Effector CD8-positive, alpha-beta T cell (primary cell): ENCODE measurements around the gene ZNF76.
"Not testable (repeated sequence)": the region's sequence is repeated elsewhere in the genome, so short reads cannot be mapped to it uniquely, and the experiment has no call there.

Experiments
- DNase-seq: peaks from one replicate; lab custom pipeline; 2025; lab: John Stamatoyannopoulos, UW

ZNF76 gene

DNA sequence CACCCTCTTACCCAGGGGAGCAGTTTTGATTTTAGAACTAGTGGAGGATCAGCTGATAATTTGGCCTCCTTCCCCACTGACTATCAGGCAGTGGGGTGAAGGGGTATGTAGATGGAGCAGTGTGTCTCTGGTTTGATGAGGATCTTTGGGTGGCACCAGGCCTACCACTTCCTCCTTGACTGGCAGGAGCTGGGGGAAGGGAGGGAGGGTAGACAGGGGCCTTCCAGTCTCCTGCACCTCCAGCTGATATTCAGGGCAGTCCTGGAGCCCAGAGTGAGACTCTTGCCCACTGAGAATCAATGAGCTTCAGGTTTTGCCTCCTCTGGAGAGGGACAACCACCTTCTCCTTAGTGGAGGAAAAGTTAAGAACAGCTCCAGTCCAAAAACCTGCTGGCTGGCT, 41.3 kb downstream of the ZNF76 start:
- DNase-seq, result no peak

DNA sequence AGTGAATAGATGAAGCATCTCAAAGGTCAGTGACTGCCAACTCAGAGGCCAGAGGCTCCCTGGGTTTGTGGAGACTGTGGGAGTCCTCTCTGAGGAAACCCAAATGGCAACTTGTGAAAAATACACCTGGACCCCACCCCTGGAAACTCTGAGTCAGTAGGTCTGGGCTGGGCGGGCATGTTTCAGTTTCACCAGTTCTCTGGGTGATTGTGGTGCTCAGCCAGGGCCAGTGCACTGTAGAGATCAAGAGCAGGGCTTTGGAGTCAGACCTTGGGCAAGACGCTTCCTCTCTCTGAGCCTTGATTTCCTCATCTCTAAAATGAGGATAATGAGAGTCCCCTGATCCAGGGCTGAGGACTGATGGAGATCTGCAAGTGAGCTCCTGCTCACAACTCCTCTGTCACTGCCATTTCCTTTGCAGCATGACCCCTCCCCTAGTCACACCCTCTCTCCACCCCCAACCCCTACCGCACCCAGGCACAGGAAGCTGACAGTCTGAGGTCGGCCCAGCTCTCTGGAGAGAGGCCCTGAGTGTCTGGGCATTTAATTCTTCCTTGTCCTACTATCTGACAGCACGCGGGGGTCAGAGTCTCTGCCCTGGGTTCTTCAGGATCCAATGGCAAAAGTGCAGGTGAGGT, 43.2 kb downstream of the ZNF76 start:
- DNase-seq, result peak; percentile 69

DNA sequence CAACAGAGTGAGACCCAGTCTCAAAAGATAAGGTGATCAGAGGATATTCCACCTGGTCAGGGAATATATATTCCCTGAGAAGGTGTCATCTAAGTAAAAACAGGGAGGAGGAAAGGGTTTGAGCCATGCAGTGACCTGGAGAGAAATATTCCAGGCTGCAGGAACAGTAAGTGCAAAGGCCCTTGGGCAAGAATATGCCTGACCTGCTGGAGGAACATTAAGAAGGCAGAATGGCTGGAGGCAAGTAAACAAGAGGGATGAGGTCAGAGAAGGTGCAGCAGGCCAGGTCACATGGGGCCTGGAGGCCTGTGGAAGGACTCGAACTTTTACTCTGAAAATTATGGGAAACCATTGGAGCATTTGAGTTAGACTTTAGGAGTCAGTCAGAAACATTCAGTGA, 44.8 kb downstream of the ZNF76 start:
- DNase-seq, result no peak

DNA sequence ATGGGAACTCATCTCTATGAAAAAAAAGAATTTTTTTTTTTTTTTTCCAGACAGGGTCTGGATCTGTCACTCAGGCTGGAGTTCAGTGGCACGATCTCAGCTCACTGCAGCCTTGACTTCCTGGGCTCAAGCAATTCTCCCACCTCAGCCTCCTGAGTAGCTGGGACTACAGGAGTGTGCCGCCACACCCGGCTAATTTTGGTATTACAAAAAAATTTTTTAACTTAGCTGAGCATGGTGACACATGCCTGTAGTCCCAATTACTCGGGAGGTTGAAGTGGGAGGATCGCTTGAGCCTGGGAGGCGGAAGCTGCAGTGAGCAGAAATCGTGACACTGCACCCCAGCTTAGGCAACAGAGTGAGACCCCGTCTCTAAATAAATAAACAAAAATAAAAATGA, 45.6 kb downstream of the ZNF76 start:
- no peak for DNase-seq

DNA sequence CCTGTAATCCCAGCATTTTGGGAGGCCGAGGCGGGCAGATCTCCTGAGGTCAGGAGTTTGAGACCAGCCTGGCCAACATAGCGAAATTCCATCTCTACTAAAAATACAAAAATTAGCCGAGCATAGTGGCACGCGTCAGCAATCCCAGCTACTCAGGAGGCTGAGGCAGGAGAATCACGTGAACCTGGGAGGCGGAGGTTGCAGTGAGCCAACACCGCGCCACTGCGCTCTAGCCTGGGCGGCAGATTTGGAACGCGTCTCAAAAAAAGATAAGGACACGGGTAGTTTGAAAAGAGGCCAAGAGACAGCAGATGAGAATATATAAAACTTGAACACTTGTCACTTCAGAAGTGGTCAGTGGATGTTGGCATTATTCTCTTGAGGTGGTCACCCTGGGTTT, 47.6 kb downstream of the ZNF76 start:
- not testable (repeated sequence) for DNase-seq

DNA sequence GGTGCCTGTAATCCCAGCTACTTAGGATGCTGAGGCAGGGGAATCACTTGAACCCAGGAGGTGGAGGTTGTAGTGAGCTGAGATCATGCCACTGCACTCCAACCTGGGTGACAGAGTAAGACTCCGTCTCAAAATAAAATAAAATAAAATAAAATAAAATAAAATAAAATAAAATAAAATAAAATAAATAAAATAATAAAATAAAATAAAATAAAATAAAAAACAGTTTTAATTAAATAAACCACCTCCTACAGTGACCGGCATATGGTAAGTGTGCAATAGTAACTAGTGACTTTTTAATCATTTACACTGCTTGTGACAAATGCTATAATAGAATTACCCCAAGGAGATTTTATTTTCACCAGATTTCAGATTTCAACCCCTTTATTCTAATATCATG, 49.0 kb downstream of the ZNF76 start:
- DNase-seq, result not testable (repeated sequence)

DNA sequence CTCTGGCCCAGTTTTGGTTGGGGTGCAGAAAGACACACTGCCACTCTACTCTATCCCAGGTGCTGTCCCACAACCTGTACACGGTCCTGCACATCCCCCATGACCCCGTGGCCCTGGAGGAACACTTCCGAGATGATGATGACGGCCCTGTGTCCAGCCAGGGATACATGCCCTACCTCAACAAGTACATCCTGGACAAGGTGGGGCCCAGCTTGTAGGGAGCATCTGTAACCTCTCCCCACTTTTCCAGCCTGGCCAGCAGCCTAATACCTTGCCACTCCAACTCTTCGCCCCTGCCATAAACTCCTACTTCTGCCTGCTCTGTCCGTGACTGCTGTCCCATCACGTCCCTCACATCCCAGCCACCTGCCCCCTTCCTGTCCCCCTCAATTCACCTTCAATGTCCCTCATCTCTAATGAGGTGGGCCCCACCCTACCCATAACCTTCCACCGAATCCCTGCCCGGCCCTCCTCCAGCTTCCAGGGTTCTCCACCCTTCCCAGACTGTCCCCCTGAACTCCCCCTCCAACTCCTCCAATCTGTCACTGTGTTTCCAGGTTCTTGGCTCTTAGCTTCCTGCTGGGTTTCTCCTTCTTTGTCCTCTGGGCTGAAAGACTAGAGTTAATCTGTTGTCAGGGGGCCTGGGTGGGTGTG, 50.2 kb downstream of the ZNF76 start:
- no peak for DNase-seq

DNA sequence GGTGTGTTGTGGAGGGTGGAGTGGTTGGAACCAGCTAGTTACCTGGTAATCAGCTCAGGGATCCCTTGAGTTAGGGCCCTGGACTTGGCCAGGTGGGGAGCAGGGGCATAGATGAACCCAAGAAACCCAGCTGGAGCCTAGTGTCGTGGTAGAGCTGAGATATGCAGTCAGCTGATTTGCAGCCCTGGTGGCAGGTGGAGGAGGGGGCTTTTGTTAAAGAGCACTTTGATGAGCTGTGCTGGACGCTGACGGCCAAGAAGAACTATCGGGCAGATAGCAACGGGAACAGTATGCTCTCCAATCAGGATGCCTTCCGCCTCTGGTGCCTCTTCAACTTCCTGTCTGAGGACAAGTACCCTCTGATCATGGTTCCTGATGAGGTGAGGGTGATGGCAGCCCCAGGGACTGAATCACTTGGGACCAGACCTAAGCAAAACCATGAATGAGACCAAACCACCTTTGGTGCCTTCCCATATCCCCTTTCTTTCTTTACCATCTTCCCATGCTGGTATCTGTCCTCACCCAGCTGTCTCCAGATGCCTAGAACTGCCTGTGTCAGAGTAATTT, 50.8 kb downstream of the ZNF76 start:
- no peak for DNase-seq

DNA sequence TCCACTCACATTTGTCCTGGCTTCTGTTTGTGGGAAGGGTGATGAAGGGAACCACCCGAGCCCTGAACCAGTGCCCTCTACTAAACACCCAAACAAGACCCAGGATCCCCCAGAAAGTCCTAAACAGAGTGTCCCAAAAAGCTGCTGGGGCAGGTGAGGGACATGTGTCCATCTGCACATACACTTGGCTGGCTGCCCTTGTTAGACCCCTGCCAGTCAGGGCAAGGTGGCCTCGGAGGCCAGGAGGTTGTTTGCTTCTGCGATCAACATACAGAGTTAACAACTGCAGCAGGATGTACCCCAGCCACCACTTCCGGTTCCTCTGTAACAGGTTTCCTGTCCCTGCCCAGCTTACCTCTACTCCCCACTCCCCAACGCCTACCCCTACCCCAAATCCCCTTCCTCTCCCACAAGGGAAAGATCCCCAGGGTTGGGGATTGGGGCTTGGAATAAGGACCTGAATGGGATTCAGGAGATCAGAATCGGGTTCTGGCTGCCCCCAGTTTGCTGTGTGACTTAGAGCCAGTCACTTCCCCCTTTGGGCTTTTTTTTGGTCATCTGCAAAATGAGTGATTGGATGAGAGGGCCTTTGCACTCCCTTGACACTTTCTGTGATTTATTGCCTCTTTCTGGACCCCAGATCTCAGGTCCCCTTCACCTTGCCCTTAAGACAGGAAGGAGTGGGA, 52.0 kb downstream of the ZNF76 start:
- DNase-seq, result no peak

DNA sequence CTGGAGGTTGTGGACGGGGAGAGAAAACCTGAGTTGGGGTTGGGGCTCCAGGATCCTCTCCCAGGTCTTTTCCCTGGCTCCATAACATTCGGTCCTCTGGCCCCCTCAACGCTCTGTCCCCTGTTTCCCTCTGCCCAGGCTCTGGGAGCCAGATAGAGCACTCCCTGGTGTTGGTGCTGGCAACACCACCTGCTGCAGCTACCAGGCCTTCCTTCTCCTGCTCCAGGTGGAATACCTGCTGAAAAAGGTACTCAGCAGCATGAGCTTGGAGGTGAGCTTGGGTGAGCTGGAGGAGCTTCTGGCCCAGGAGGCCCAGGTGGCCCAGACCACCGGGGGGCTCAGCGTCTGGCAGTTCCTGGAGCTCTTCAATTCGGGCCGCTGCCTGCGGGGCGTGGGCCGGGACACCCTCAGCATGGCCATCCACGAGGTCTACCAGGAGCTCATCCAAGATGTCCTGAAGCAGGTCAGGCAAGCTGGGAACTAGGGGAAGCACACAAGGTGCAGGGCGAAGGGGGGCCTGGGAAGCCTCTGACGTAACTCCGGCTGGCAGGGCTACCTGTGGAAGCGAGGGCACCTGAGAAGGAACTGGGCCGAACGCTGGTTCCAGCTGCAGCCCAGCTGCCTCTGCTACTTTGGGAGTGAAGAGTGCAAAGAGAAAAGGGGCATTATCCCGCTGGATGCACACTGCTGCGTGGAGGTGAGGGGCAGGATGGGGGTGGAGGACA, 52.7 kb downstream of the ZNF76 start:
- DNase-seq, result no peak

DNA sequence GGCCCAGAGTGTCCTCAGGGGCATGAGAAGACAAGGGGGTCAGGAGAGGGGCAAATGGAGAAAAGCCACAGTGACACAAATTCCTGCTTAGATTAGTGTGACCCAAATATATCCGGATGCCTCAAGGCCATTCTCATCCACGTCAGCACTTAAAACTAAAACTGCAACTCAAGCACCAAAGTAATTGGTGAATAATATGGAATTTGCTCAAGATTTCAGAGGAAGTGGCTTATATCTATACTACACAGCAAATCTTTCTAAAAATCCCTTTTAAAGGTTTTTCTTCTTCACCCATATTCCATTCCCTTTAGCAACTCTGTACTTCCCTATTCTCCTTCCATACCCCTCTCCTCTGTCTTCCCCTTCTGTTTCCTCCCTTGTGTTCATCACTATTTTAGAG, 53.3 kb downstream of the ZNF76 start:
- DNase-seq, result no peak

DNA sequence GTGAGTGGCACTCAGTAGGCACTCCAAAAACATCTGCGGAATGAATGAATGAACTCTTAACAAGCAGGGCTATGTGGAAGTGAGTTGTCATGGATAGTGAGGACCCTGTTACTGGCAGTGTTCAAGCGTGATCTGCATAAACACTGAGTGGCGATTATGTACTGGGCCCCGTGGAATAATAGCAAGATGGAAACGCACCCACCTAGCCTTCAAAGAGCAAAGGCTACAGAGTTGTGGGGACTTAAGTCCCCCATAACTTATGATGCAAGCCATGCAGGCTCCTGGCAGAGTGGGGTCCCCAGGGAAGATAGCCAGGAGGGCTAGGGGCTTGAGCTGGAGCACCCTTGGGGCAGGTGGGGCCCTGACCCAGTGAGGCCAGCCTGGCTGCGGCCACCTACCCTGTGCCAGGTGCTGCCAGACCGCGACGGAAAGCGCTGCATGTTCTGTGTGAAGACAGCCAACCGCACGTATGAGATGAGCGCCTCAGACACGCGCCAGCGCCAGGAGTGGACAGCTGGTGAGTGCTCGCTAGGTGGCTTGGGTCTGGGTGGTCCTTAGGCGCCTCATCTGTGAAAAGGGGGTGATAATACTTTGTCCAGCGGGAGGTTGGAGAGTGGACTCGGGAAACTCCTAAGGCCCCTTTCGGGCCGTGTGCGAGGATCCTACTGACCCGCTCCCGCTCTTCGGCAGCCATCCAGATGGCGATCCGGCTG, 58.1 kb downstream of the ZNF76 start:
- no peak for DNase-seq

DNA sequence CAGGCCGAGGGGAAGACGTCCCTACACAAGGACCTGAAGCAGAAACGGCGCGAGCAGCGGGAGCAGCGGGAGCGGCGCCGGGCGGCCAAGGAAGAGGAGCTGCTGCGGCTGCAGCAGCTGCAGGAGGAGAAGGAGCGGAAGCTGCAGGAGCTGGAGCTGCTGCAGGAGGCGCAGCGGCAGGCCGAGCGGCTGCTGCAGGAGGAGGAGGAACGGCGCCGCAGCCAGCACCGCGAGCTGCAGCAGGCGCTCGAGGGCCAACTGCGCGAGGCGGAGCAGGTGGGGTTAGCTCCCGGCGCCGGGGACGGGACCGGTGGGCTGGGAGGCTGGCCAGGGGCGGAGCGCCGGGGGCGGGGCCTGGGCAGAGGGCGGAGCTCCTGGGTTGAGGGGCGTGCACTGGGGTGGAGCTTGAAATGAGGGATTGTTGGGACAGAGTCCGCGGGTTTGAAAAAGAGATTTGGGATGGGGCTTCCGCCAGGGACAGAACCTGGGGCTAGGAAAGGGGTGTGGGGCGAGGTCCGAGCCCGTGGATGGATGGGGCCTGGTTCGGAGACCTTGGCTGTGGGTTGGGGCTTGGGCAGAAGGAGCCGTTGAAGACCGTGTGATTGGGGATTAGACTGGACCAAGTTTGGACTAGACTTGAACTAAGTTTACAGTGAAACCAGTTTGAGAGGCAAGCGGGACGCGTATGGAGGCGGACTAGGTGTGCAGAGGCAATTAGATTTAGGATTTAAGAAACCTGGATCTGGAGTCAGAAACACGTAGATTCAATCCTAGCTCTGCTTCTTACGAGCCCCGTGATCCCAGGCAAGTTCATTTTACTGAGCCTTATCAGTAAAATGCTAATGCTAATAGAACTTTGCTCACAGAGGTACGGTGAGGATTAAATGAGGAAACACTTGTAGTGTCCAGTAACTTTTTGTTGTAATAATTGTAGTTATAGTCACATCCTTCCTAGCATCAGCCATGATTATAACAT, 58.9 kb downstream of the ZNF76 start:
- no peak for DNase-seq

DNA sequence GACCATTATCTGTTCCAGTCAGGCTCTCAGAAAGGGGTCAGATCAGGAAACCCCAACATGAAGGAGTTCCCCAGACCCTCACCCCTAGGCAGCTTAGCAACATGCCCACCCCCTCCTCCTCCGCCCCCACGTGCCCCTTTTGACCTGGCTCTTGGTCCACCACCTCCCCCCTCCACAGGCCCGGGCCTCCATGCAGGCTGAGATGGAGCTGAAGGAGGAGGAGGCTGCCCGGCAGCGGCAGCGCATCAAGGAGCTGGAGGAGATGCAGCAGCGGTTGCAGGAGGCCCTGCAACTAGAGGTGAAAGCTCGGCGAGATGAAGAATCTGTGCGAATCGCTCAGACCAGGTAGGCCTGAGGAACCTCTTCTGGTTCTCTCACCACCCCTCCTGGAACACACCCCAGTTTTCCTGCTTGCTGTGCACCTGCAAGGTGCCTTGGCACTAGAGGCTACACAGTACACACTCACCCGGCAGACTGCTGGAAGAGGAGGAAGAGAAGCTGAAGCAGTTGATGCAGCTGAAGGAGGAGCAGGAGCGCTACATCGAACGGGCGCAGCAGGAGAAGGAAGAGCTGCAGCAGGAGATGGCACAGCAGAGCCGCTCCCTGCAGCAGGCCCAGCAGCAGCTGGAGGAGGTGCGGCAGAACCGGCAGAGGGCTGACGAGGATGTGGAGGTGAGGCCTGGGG, 60.0 kb downstream of the ZNF76 start:
- DNase-seq, result no peak

DNA sequence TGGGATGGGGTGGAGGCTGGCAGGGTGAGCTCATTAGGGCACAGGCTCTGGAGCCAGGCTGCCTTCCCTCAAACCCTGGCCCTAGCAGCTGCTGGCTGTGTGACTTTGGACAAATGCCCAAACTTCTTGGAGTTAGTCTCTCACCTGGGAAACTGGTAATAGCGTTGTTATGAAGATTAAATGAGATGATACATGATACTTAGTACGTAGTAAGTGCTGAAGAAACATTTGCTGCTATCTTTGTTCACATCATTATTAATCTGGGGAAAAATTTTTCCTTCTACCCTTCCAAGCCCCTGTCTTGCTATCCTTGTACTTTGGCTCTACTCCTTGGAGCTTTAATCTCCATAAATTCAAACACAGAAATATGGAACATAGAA, 60.5 kb downstream of the ZNF76 start:
- DNase-seq, result no peak

DNA sequence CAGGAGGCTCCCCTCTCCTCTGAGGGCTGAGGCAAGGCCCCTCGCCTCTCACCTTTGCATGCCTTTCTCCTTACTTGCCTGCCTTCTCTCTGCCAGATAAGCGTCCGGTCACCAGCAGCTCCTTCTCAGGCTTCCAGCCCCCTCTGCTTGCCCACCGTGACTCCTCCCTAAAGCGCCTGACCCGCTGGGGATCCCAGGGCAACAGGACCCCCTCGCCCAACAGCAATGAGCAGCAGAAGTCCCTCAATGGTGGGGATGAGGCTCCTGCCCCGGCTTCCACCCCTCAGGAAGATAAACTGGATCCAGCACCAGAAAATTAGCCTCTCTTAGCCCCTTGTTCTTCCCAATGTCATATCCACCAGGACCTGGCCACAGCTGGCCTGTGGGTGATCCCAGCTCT, 61.6 kb downstream of the ZNF76 start:
- DNase-seq, result no peak

DNA sequence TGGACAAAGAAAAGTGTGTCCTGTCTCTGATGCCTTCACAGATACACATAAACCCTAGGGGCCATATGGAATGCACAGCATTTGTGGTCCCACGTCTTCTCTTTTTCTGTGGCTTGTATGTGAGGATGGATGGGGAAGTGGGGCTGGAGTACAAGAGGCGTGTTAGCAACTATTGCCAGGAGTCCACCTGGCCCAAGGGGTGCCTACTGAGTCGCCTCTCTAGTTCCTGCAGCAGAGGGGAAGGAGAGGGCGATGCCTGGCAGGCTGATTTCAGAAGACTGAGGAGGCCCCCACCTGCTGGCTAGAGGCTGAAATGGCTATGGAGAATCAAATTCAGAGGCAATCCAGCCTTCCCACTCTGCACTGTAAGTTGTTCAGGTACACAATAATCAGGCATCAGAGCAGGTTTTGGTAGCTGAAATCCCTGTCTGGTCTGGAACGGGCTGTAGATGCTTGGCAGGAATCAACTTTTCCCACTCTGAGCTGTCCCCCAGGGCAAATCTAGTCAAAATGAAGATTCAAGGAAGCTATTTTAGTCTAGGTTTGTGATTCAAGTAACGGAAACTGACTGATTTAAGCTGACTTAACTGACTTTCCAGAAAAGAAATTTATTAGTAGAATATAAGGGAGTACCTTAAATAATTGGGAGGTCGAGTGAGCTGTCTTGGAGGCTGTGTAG, 68.0 kb downstream of the ZNF76 start:
- peak; percentile 50 for DNase-seq

DNA sequence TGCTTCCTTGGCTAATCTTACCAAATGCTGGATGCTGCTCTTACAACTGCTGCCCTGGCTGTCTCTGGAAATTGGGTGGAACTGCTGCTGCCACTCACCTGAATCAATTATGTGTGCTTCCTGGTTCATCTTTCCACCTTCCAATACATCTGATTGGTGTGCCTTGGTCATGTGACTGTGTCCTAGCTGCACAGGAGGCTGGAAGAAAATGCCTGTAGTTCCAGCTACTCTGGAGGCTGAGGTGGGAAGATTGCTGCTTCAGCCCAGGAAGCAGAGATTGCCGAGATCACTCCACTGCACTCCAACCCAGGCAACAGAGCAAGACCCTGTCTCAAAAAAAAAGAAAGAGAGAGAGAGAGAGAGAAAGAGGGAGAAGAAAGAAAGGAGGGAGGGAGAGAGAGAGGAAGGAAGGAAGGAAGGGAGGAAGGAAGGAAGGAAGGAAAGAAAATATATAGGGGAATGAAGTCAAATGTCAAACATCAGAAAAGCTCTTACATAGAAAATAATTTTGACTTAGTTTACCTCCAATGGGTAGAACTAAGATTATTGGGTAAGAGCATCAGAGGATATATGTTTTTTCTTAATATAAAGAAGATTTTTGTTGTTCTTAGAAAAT, 68.7 kb downstream of the ZNF76 start:
- no peak for DNase-seq

DNA sequence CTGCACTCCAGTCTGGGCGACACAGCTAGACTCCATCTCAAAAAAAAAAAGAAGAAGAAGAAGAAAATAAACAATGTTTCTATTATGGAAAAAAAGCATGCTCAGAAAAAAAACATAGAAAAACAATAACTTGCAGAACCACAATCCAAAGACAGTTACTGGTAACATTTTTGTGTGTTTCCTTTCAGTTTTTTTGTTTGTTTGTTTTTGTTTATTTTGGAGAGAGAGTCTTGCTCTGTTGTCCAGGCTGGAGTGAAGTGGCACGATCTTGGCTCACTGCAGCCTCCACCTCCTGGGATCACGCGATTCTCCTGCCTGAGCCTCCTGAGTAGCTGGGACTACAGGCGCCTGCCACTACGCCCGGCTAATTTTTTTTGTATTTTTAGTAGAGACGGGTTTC, 69.4 kb downstream of the ZNF76 start:
- DNase-seq, result not testable (repeated sequence)
